GM19023 (cell line): ENCODE data around the gene CAMK2D.

ENCODE experiments used
- ATAC-seq: cut with Tn5 transposase; IDR thresholded peaks from one replicate; pipeline ENCODE4 v1.9.1; 2021; ENCODE audit warnings: mild to moderate bottlenecking, moderate library complexity; ENCODE audit not compliant: unreplicated experiment

Gene CAMK2D

GRCh38 chr4:113495790-113496189, 265.7 kb downstream of the CAMK2D start:
- ATAC-seq, result no peak

- ATAC-seq, result no peak
These were observed 278.4 kb downstream of the CAMK2D start for GRCh38 chr4:113483131-113483530.

GRCh38 chr4:113482325-113482724, 279.2 kb downstream of the CAMK2D start:
- no peak for ATAC-seq

- no peak for ATAC-seq
These were observed 279.7 kb downstream of the CAMK2D start for GRCh38 chr4:113481820-113482219.

GRCh38 chr4:113480109-113480508, 281.4 kb downstream of the CAMK2D start:
- ATAC-seq, result no peak

GRCh38 chr4:113478032-113478431, 283.5 kb downstream of the CAMK2D start:
- no peak for ATAC-seq

GRCh38 chr4:113476800-113477199, 284.7 kb downstream of the CAMK2D start:
- no peak for ATAC-seq

- no peak for ATAC-seq
These were observed 287.5 kb downstream of the CAMK2D start for GRCh38 chr4:113474017-113474416.

- no peak for ATAC-seq
These were observed 288.7 kb downstream of the CAMK2D start for GRCh38 chr4:113472864-113473263.

- no peak for ATAC-seq
These were observed 290.2 kb downstream of the CAMK2D start for GRCh38 chr4:113471146-113471860.

- ATAC-seq, result no peak
These were observed 291.6 kb downstream of the CAMK2D start for GRCh38 chr4:113469926-113470325.

GRCh38 chr4:113469023-113469390, 292.5 kb downstream of the CAMK2D start:
- ATAC-seq, result no peak

- no peak for ATAC-seq
These were observed 293.1 kb downstream of the CAMK2D start for GRCh38 chr4:113468165-113469022.

- no peak for ATAC-seq
These were observed 294.0 kb downstream of the CAMK2D start for GRCh38 chr4:113467581-113467980.

GRCh38 chr4:113462286-113462685, 299.3 kb downstream of the CAMK2D start:
- ATAC-seq, result no peak

GRCh38 chr4:113461281-113461680, 300.3 kb downstream of the CAMK2D start:
- ATAC-seq, result no peak

GRCh38 chr4:113457886-113458285, 303.7 kb downstream of the CAMK2D start:
- ATAC-seq, result no peak

- ATAC-seq, result no peak
These were observed 304.4 kb downstream of the CAMK2D start for GRCh38 chr4:113457121-113457520.

- ATAC-seq, result no peak
These were observed 306.5 kb downstream of the CAMK2D start for GRCh38 chr4:113455061-113455460.

GRCh38 chr4:113452868-113453620, 308.5 kb downstream of the CAMK2D start:
- no peak for ATAC-seq

- no peak for ATAC-seq
These were observed 309.4 kb downstream of the CAMK2D start for GRCh38 chr4:113452152-113452551.
